GM21619 (cell line): ENCODE results near the gene NECTIN3.

Experiments
- ATAC-seq: cut with Tn5 transposase; IDR thresholded peaks from one replicate; pipeline ENCODE4 v1.9.1; 2021; ENCODE audit not compliant: unreplicated experiment

Gene NECTIN3

DNA sequence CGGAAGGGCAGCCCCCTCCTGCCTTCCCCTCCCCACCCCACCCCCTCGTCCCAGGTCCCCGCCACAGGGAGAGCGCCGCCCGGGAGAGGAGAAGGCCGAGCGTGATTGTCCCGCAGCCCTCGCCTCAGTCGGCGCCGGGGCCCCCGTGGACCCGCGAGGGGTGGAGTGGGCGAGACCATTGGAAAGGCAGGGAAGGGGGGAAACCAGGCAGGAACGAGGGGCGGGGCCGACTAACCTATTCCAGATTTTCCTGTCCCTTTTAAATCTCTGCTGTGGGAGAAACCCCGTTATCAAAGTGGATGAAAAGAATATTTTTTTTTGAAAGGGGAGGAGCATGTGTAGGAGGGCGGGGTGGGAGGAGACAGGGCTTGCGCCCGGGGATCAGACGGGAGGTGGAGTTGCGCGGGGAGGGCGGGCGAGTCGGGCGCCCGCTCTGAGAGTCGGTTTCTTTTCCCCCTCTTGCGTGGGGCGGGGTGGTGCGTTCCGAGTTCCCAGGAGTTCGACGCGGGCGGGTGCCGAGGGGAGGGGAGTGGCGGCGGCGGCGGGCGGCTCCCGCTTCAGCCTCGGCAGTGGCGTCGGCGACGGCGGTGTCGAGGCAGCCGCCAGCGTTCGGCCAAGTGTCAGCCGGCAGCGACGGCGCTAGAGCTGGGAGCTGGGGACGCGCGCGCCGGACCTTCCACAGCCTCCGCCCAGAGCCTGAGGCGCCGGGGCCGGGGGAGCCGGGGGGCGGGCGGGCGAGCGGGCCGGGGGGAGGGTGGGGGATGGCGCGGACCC is at the start of gene NECTIN3:
Gene NECTIN3 (plus strand): TSS at position 560 of the 774 bp plus-strand sequence. CDS start 202 bp downstream, at position 762.
- ATAC-seq, result peak; percentile 83

DNA sequence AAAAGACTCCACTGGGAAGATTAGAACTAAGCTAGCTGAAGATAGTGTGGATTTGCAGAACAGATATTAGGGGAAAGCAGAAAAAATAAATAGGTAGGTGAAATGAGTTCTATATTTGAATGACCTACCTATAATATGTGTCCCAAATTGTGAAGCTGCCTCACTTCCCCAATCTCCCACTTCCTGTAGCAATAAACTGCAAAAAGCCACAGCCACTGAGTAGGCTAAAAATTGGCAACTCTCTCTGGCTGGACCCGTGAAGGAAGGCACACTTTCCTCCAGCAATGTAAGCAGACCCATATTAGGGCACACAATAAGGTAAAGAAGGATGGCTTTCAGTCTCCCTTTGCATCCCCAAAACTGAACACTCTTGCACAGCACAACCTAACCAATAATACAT is 43.7 kb upstream of the NECTIN3 start:
- ATAC-seq, result no peak

GRCh38 chr3:111031538-111031937 is 40.1 kb upstream of the NECTIN3 start:
- ATAC-seq, result no peak

- no peak for ATAC-seq
These were observed 38.9 kb upstream of the NECTIN3 start for GRCh38 chr3:111032677-111033076.

- ATAC-seq, result no peak
These were observed 38.1 kb upstream of the NECTIN3 start for GRCh38 chr3:111033470-111034050.

- no peak for ATAC-seq
These were observed 36.3 kb upstream of the NECTIN3 start for GRCh38 chr3:111035316-111035715.

DNA sequence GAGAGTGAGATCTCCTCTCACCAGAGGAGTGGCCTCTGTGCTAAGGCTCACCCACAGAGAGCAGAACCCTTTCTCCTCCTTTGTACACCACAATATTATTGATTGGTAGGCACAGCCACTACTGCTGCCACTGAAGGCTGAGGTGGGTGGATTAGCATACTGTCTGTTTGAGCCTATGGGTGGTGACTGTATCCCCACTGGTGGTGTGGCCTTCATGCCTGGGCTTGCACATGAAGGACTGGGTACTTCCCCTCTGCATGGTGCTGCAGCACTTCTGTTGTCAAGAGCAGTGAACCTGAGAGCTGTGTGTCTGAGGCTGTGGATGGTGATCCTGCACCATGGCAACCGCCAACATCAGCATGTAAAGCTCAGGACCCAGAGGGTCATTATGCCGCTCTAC is 35.7 kb upstream of the NECTIN3 start:
- peak; percentile 61 for ATAC-seq

DNA sequence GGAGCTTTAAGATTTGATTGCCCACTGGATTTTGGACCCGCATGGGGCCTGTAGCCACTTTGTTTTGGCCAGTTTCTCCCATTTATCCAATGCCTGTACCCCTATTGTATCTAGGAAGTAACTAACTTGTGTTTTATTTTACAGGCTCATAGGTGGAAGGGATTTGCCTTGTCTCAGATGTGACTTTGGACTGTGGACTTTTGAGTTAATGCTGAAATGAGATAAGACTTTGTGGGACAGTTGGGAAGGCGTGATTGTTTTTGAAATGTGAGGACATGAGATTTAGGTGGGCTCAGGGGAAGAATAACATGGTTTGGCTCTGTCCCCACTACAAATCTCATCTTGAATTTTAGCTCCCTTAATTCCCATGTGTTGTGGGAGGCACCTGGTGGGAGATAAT is 30.7 kb upstream of the NECTIN3 start:
- no peak for ATAC-seq

- ATAC-seq, result no peak
These were observed 26.1 kb upstream of the NECTIN3 start for GRCh38 chr3:111045564-111045963.

DNA sequence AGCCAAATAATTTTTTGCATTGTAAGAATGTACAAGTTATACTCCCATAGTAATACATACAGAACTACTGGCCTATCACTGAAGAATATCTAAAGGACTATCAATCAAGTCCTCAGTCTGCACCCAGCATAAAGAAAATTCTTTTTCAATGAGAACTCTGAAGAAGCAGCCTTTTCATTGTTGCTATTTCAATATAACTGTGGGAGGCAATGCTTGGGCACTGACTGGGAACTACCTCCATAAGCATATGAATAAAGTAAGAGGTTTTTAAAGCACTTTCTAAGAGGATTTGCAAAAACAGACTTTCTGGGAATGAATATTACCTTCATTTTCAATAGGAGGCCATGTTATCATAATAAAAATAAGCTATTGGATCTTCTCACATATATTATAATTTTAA is 24.6 kb upstream of the NECTIN3 start:
- no peak for ATAC-seq

- ATAC-seq, result no peak
These were observed 23.7 kb upstream of the NECTIN3 start for GRCh38 chr3:111047812-111048435.

GRCh38 chr3:111051354-111051753 is 20.3 kb upstream of the NECTIN3 start:
- no peak for ATAC-seq

GRCh38 chr3:111068574-111068973 is 3.0 kb upstream of the NECTIN3 start:
- no peak for ATAC-seq

DNA sequence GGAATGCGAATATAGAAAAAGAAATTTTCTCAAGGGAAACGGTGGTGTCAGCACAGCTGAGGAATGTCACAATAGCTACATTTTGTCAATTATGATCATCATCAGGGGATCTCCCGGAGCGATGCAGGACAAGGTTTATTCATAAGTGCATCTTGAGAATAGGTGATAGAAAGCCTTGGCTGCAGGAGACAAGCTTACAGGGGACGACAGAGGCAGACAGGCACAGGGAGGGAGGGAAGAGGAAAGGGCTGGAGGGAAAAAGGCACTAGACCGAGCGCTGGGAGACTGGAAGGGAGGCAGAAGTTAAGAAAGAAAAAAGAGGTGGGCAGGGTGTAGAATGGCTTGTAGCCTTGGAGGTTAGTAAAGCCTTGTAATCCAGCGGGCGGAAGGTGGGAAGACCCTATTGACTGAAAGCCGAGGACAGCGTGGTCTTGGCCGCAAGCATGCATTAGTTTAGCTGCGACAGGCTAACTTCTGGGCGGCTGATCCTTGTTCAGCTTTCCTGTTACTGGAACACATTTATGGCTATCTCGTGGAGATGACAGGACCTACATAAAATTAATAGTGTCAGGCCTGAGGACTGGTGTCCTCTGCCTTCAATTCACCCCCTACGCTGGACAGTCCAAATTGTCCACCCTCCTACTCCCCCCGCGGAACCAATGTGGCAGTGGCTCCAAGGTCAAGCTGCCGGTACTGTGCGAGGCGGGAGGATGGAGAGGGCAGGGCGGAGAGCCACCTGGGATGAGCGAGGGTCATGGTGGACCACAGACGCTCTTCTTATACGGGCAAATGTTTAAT is 1.4 kb upstream of the NECTIN3 start:
- ATAC-seq, result no peak

- ATAC-seq, result peak; percentile 7
These were observed 802 bp upstream of the NECTIN3 start for GRCh38 chr3:111070772-111071256.

DNA sequence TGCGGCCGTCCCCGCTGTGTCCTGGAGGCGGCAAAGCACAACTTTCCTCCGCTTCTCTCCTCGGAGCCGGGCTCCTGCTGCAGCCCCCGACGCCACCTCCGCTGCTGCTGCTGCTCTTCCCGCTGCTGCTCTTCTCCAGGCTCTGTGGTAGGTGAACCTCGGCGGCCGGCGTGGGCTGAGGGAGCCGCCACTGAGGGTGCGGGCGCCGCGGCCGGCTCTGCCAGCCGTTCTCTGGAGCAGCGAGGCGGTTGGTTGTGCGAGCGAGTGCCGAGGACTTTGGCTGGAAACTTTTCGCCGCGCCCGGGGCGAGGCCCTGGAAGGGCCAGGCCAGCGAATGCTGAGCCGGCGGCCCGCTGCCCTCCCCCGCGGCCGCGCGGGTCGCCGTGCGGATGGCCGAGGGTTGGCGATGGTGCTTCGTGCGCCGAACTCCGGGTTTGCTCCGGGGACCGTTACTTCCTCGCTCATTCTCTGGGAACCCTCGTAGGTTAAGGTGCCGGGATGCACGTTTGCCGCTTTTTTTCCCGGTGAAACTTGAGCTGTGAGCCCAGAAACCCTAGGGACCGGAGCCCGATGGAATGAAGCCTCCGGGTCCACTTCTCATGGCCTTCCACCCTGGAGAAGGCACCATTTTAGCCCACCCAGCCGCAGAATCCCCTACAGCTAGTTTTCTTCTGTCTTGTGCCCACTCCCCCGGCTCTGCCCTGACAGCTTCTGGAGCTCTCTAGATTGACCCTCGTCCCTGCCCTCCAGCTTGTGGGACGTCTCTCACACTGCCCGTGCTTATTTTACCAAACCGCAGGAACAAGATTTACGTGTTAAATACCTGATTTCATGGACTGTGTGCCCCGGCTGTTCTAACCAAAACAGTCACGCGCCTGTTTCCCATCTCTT is 660 bp downstream of the NECTIN3 start:
- peak; percentile 27 for ATAC-seq

- ATAC-seq, result no peak
These were observed 1.6 kb downstream of the NECTIN3 start for GRCh38 chr3:111073218-111073617.

- ATAC-seq, result no peak
These were observed 5.1 kb downstream of the NECTIN3 start for GRCh38 chr3:111076732-111077131.

DNA sequence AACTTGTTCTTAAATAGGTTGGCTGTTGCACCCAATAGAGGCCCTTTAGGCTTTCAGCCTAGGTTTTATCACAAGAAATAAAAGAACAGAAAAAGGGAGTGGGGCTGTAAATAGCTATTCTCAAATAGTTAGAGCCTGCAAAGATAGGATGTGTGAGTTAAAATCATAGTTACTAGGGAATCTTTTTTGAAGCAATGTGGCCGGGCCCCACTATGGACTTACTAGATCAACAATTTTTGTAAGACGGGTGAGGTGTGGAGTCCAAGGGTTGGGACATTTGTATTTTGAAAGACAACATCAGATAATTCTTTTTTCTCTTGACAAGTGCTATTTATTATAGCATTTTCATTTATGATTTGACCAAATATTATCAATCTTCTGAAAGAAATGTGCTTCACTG is 5.8 kb downstream of the NECTIN3 start:
- ATAC-seq, result no peak

DNA sequence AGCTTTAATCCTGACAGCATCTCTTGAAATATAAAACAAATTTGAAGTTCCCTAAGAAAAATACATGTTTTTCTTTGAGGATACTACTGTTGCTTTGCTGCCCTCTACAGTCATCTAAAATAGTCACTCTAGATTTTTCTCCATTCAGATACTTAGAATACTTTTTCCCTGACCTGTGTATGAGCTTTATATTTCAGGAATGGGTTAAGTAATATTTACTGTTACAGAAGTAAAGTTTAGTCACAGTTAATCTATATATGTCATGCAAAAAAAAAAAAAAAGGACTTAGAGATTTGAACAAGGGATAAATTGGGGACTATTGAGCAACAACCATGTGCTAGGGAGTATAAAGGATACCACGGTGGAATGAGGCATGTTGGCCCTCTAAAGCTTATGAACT is 8.8 kb downstream of the NECTIN3 start:
- no peak for ATAC-seq
